Left ventricle myocardium inferior (tissue), 1 donor: ENCODE measurements around the gene CYBA. TPM values are rescaled to one million over a fixed set of nuclear protein-coding genes. Genes with fewer than 3 reads are reported as not detected.

Experiments
- DNase-seq: peaks from one replicate; pipeline ENCODE4 v3.0.0-alpha.2; 2020
- H3K27ac ChIP-seq: fragments of 200-600 bp; replicated peaks from 2 replicates; pipeline ENCODE4 v1.8.0; 2021
- H3K27me3 ChIP-seq: fragments of 200-600 bp; 2 replicates; pipeline ENCODE4 v1.8.0; 2021; ENCODE audit warnings: low read depth
- H3K36me3 ChIP-seq: fragments of 200-600 bp; 2 replicates; pipeline ENCODE4 v1.8.0; 2021
- H3K4me1 ChIP-seq: fragments of 200-600 bp; 2 replicates; pipeline ENCODE4 v1.8.0; 2021
- H3K4me3 ChIP-seq: fragments of 200-600 bp; 2 replicates; pipeline ENCODE4 v1.8.0; 2021; ENCODE audit warnings: mild to moderate bottlenecking, moderate library complexity
- H3K9me3 ChIP-seq: fragments of 200-600 bp; replicated peaks from 2 replicates; pipeline ENCODE4 v1.8.0; 2021
- CTCF ChIP-seq: fragments of 200-600 bp; IDR thresholded peaks from 2 replicates; pipeline ENCODE4 v1.8.0; 2021; ENCODE audit warnings: antibody characterized with exemption, mild to moderate bottlenecking, borderline replicate concordance
- intact Hi-C: fragments of 100-400 bp; cut with micrococcal nuclease; formaldehyde crosslinking; loops from one replicate; pipeline ENCODE4 v1.11.0; 2022
- total RNA-seq: library from RNA; stranded (reverse); fragmentation: NEBNext Ultra II Directional; extraction: Animal tissue kit (Norgen Biotek cat#: 25700); gene quantifications from one replicate; pipeline ENCODE4 v1.2.1, GENCODE V29; 2021
- donor health status: DM: no; HTN: yes; CAD: no; lungs with severe emphysema.

Gene CYBA
- total RNA-seq, 1 donor from 2014 or later = 42.6 TPM

- no peak for TF ChIP-seq CTCF
- peaks cover 51% of the 10 kb centered on the region for H3K36me3 ChIP-seq
- peaks cover 17% of the 10 kb centered on the region for H3K27me3 ChIP-seq
- peaks cover 48% of the 10 kb centered on the region for H3K4me1 ChIP-seq
- no peak overlapping the region for H3K4me3 ChIP-seq
- intact Hi-C loops = no loop called here
- DNase-seq = peak; percentile 43
- H3K9me3 ChIP-seq = no peaks in the 10 kb centered on the region
- peak overlapping the region; percentile 71 for H3K27ac ChIP-seq
Measured at GRCh38 chr16:88631384-88631783, 19.5 kb downstream of the CYBA start.

GRCh38 chr16:88630941-88631340 lies 19.9 kb downstream of the CYBA start:
- Histone ChIP-seq H3K4me1 (peaks cover 48% of the 10 kb centered on the region), H3K36me3 (peaks cover 55% of the 10 kb centered on the region), H3K9me3 (no peaks in the 10 kb centered on the region), H3K4me3 (no peak overlapping the region), H3K27ac (peak overlapping the region; percentile 71), H3K27me3 (peaks cover 13% of the 10 kb centered on the region)
- intact Hi-C loops = no loop called here
- no peak for DNase-seq
- no peak for TF ChIP-seq CTCF

GRCh38 chr16:88630433-88630832 lies 20.4 kb downstream of the CYBA start:
- TF ChIP-seq CTCF = no peak
- Histone ChIP-seq H3K27ac (peak overlapping the region; percentile 71), H3K36me3 (peaks cover 61% of the 10 kb centered on the region), H3K4me1 (peaks cover 48% of the 10 kb centered on the region), H3K9me3 (no peaks in the 10 kb centered on the region), H3K4me3 (no peak overlapping the region), H3K27me3 (peaks cover 8% of the 10 kb centered on the region)
- intact Hi-C loops = no loop called here
- no peak for DNase-seq

GRCh38 chr16:88629835-88630234 lies 21.0 kb downstream of the CYBA start:
- Histone ChIP-seq H3K36me3 (peaks cover 67% of the 10 kb centered on the region), H3K4me1 (peaks cover 42% of the 10 kb centered on the region), H3K27ac (peak overlapping the region; percentile 71), H3K9me3 (no peaks in the 10 kb centered on the region), H3K27me3 (peaks cover 2% of the 10 kb centered on the region), H3K4me3 (no peak overlapping the region)
- no peak for TF ChIP-seq CTCF
- intact Hi-C loops = no loop called here
- no peak for DNase-seq

GRCh38 chr16:88628512-88628974 lies 22.3 kb downstream of the CYBA start:
- TF ChIP-seq CTCF = peak; percentile 74
- no peak overlapping the region for H3K4me3 ChIP-seq
- no peaks in the 10 kb centered on the region for H3K27me3 ChIP-seq
- no peaks in the 10 kb centered on the region for H3K9me3 ChIP-seq
- peaks cover 30% of the 10 kb centered on the region for H3K4me1 ChIP-seq
- peak overlapping the region; percentile 86 for H3K27ac ChIP-seq
- intact Hi-C loops = no loop called here
- peaks cover 79% of the 10 kb centered on the region for H3K36me3 ChIP-seq
- DNase-seq = peak; percentile 71
